Heart right ventricle (tissue), 16 donors: ENCODE measurements around the gene MACROD2. TPM values are rescaled to one million over a fixed set of nuclear protein-coding genes. Genes with fewer than 3 reads are reported as not detected.

Experiments used
- ATAC-seq, 8 donors: fragments of 200-7000 bp; cut with Tn5 transposase; one replicate each; pipeline ENCODE4 v1.9.1; 2020; ENCODE audit warnings: mild to moderate bottlenecking in 8 of 8, moderate library complexity in 8 of 8, moderate number of reproducible peaks in 1 of 8
- DNase-seq, 2 donors: peaks; one replicate each; pipeline ENCODE4 v3.0.0-alpha.2; 2020
- H3K27ac ChIP-seq, 10 donors: fragments of 200-600 bp; sonication (generic) in 2 of 10; one replicate each; pipeline versions ENCODE4 v1.5.0 to v1.8.0; 2020 to 2022; ENCODE audit warnings: mild to moderate bottlenecking in 3 of 10
- H3K27me3 ChIP-seq, 7 donors: fragments of 200-600 bp; one replicate each; pipeline ENCODE4 v1.8.0; 2021 to 2022; ENCODE audit warnings: mild to moderate bottlenecking in 2 of 7
- H3K36me3 ChIP-seq, 9 donors: fragments of 200-600 bp; sonication (generic) in 1 of 9; one replicate each; pipeline versions ENCODE4 v1.5.0 to v1.8.0; 2020 to 2022; ENCODE audit warnings: mild to moderate bottlenecking in 2 of 9
- H3K4me1 ChIP-seq, 9 donors: fragments of 200-600 bp; sonication (generic) in 1 of 9; one replicate each; pipeline versions ENCODE4 v1.5.0 to v1.8.0; 2020 to 2022; ENCODE audit warnings: mild to moderate bottlenecking in 4 of 9
- H3K4me3 ChIP-seq, 10 donors: fragments of 200-600 bp; sonication (generic) in 2 of 10; one replicate each; pipeline versions ENCODE4 v1.5.0 to v1.8.0; 2020 to 2022; ENCODE audit warnings: mild to moderate bottlenecking in 7 of 10, moderate library complexity in 2 of 10
- H3K9me3 ChIP-seq, 11 donors: fragments of 200-600 bp in 10 of 11; sonication (generic) in 2 of 11; one replicate each; pipeline versions ENCODE4 v1.5.0 to v1.8.0; 2013 to 2022; ENCODE audit warnings: mild to moderate bottlenecking in 2 of 11, control low read depth in 1 of 11, moderate library complexity in 1 of 11
- WGBS, 2 donors: extraction: QIAGEN DNeasy Blood & Tissue Kit; methylation state at CpG; one replicate each; pipeline ENCODE4 v1.1.7; 2013; ENCODE audit warnings: inconsistent platforms in 1 of 2; 5-methylcytosine and 5-hydroxymethylcytosine counted together
- intact Hi-C, 10 donors: fragments of 100-400 bp; cut with DNase I; formaldehyde crosslinking; loops; one replicate each; pipeline versions ENCODE4 v1.11.1 to v1.14.2; 2022
- polyA plus RNA-seq, 2 donors: library from polyadenylated mRNA; stranded (reverse); fragments of 200-250 nt; gene quantifications; one replicate each; pipeline ENCODE4 v1.2.3, GENCODE V29; 2013
- total RNA-seq, 10 donors: library from RNA; stranded (reverse); fragmentation: NEBNext Ultra II Directional in 3 of 10; extraction: Animal tissue kit (Norgen Biotek cat#: 25700) in 3 of 10; gene quantifications; one replicate each; pipeline versions ENCODE4 v1.2.1 to v1.2.4, GENCODE V29; 2021 to 2023
- TF ChIP-seq, protein P1 (sequence below), 9 donors: fragments of 200-600 bp; sonication (generic) in 2 of 9; IDR thresholded peaks; one replicate each; pipeline versions ENCODE4 v1.5.0 to v1.8.0; 2021 to 2022; ENCODE audit warnings: antibody characterized with exemption in 9 of 9, mild to moderate bottlenecking in 5 of 9, moderate library complexity in 1 of 9
- donor health status: Arrhythmogenic right ventricular cardiomyopathy.
- donor health status: ischemic (EF 13 %, LVEDD 7.1; RV severe dilation, severe dysfunction).
- donor health status: healthy with polysubstance abuse.
- donor health status: DM: no; HTN: yes; CAD: no.
- donor health status: DM: no; HTN: no; CAD: no.
- donor health status: ischemic (EF 25% LVEDD 6.9; RV normal size, moderate dysfunction).
- donor health status: ischemic (EF 25% LVEDD 5.7; RV mildly dilated, moderate dysfunction).
- donor health status: healthy.
- donor health status: DM: yes; HTN: yes; CAD: no.
- donor health status: Ischemic cardiomyopathy.
- donor health status: ischemic (EF 35%, LVEDD 5.7; RV mildly dilated, moderate dysfunction).
- donor health status: nonischemic (EF 11% LVEDD 7.7; RV severe dilation, severe dysfunction).
- donor health status: DM: yes; HTN: yes; CAD: no.
- donor health status: PGD.
- donor health status: ischemic (EF 29% LVEDD 5.4; RV normal size, mild dysfunction).
- donor health status: nonischemic (EF 23%, LVEDD 6.1; RV moderate dilation, normal function).

Gene MACROD2
- total and polyA plus RNA-seq, 12 donors: 0.28 to 6.4 (median 4.1) TPM

DNA sequence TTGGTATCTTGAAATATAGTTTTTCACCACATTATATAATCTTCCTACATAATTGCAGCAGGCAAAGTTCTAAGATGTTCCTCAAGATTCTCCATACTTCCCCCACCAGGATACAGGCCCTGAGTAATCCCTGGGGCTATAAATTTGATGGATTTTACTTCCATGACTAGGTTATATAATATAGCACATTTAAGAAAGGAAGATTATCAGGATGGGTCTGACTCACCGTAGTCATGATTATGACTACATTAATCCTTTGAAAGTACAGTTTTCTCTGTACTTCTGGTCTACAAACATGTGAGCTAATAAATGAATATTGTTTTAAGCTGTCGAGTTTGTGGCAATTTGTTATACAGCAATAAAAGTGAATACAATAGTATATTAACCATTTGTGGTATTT is 122.5 kb downstream of the MACROD2 start:
- H3K4me1 ChIP-seq: no peaks in the 10 kb centered on the region
- H3K27me3 ChIP-seq: no peaks in the 10 kb centered on the region
- H3K27ac ChIP-seq: no peak overlapping the region
- intact Hi-C loops: no loop called here
- no peaks in the 10 kb centered on the region for H3K36me3 ChIP-seq
- ATAC-seq: no peak
- 83 to 84% methylated on average over 2 of the region's 2 CpGs for WGBS, 2 donors
- no peaks in the 10 kb centered on the region for H3K9me3 ChIP-seq
- TF ChIP-seq, protein P1, sequence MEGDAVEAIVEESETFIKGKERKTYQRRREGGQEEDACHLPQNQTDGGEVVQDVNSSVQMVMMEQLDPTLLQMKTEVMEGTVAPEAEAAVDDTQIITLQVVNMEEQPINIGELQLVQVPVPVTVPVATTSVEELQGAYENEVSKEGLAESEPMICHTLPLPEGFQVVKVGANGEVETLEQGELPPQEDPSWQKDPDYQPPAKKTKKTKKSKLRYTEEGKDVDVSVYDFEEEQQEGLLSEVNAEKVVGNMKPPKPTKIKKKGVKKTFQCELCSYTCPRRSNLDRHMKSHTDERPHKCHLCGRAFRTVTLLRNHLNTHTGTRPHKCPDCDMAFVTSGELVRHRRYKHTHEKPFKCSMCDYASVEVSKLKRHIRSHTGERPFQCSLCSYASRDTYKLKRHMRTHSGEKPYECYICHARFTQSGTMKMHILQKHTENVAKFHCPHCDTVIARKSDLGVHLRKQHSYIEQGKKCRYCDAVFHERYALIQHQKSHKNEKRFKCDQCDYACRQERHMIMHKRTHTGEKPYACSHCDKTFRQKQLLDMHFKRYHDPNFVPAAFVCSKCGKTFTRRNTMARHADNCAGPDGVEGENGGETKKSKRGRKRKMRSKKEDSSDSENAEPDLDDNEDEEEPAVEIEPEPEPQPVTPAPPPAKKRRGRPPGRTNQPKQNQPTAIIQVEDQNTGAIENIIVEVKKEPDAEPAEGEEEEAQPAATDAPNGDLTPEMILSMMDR (IDR thresholded peaks at IDR 0.05): no peak
- DNase-seq: no peak
- no peak overlapping the region for H3K4me3 ChIP-seq

DNA sequence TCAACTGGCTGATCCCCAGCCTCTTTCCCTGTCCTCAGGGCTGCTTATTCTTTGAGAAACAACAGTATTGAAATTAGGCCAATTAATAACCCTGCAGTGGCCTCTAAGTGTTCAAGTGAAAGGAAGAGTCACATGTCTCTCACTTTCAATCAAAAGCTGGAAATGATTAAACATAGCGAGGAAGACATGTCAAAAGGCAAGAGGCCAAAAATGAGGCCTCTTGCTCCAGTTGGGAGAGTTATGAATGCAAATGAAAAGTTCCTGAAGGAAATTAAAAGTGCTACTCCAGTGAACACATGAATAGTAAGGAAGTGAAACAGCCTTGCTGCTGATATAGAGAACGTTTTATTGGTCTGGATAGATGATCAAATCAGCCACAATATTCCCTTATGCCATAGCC is 131.5 kb downstream of the MACROD2 start:
- TF ChIP-seq, protein P1 (IDR thresholded peaks at IDR 0.05): no peak
- DNase-seq (no peak), ATAC-seq (no peak)
- H3K4me3 ChIP-seq: no peak overlapping the region
- peaks cover 0 to 6% (median 0%) of the 10 kb centered on the region in 11 donors for H3K9me3 ChIP-seq
- intact Hi-C loops: loop anchor here in 1 of 10 donors (5.0 kb wide), 1 partner anchor 1340 kb away; no protein-coding TSS in a partner anchor
- 51 to 55% methylated on average over 2 of the region's 2 CpGs for WGBS, 2 donors
- no peaks in the 10 kb centered on the region for H3K4me1 ChIP-seq
- H3K36me3 ChIP-seq: no peaks in the 10 kb centered on the region
- no peaks in the 10 kb centered on the region for H3K27me3 ChIP-seq
- no peak overlapping the region for H3K27ac ChIP-seq

DNA sequence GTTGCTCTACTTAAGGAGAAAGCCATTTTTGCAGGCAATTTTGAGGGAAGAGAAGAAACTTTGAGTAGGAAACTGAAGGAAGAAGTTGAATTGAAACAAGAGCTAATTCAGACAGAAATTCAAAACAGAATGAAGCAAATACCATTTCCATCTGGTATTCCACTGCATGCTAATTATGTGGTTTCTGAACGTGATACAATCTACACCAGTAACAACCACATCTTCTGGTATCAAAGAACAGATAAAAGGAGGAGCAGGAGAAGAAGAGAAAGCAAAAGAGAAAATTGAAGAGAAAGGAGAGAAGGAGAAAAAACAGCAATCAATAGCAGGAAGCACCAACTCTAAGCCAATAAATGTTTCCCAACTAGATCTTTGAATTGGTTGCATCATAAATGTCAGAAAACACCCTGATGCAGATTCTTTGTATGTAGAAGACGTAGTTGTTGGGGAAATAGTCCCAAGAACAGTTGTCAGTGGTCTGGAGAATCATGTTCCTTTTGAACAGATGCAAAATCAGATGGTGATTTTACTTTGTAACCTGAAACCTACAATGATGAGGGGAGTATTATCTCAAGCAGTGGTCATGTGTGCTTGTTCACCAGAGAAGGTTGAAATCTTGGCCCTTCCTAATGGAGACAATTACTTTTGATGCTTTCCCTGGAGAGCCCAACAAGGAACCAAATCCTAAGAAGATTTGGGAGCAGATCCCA is 132.4 kb downstream of the MACROD2 start:
- Histone ChIP-seq H3K27ac (no peak overlapping the region), H3K27me3 (no peaks in the 10 kb centered on the region), H3K4me1 (no peaks in the 10 kb centered on the region), H3K9me3 (peaks cover 0 to 11% (median 0%) of the 10 kb centered on the region in 11 donors), H3K36me3 (no peaks in the 10 kb centered on the region), H3K4me3 (no peak overlapping the region)
- TF ChIP-seq, protein P1 (IDR thresholded peaks at IDR 0.05): no peak
- intact Hi-C loops: loop anchor here in 1 of 10 donors (5.0 kb wide), 1 partner anchor 1340 kb away; no protein-coding TSS in a partner anchor
- 56 to 73% methylated on average over 2 of the region's 2 CpGs for WGBS, 2 donors
- DNase-seq (no peak), ATAC-seq (no peak)

DNA sequence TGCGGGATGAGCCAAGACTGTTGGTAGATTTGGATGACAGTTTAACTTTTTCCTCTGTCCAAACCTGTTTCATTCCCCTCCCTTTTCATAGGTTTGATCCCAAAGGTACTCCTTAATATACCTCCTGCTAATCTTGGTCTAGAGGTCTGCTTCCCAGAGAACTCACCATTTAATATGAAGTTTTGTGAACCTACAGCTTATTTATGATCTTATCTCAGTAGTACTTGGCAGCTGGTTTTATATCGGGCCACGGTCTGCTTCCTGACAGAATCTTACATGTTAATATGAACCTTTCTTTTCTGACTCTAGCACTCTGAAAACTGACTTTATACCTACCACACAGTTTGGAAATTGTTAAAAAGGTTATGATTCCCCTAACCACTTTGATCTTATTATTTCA is 138.7 kb downstream of the MACROD2 start:
- no peaks in the 10 kb centered on the region for H3K4me1 ChIP-seq
- H3K36me3 ChIP-seq: no peaks in the 10 kb centered on the region
- ATAC-seq: no peak
- no peak overlapping the region for H3K27ac ChIP-seq
- no peak for DNase-seq
- H3K4me3 ChIP-seq: no peak overlapping the region
- intact Hi-C loops: no loop called here
- 84% methylated on average over 3 of the region's 3 CpGs for WGBS, 2 donors
- no peaks in the 10 kb centered on the region for H3K27me3 ChIP-seq
- TF ChIP-seq, protein P1 (IDR thresholded peaks at IDR 0.05): no peak
- peaks cover 0 to 34% (median 3%) of the 10 kb centered on the region in 11 donors for H3K9me3 ChIP-seq
